T-helper 1 cell treated with Interleukin-12 subunit alpha and Interleukin-12 subunit beta and Interleukin-4 antibody, amounts not matched to agents 30 μg/mL and 1 μg/mL, for 36 hours (primary cell): ENCODE data around the gene LUM.

Experiments used
- H3K27ac Mint-ChIP-seq: one replicate; pipeline ENCODE4 v1.8.0; 2021; ENCODE audit warnings: mild to moderate bottlenecking, mixed read lengths
- H3K27me3 Mint-ChIP-seq: one replicate; pipeline ENCODE4 v1.8.0; 2021; ENCODE audit warnings: low read depth, mixed read lengths
- H3K36me3 Mint-ChIP-seq: one replicate; pipeline ENCODE4 v1.8.0; 2021; ENCODE audit warnings: low read depth, mixed read lengths
- H3K4me1 Mint-ChIP-seq: one replicate; pipeline ENCODE4 v1.8.0; 2021; ENCODE audit warnings: low read depth, mixed read lengths
- H3K4me3 Mint-ChIP-seq: one replicate; pipeline ENCODE4 v1.8.0; 2021; ENCODE audit warnings: mild to moderate bottlenecking, moderate library complexity, mixed read lengths
- H3K9me3 Mint-ChIP-seq: one replicate; pipeline ENCODE4 v1.8.0; 2021; ENCODE audit warnings: mixed read lengths

LUM gene

GRCh38 chr12:91111366-91112325 lies at the start of gene LUM:
Gene LUM (minus strand): TSS chr12:91111494. CDS start chr12:91108979, 2,515 bp downstream.
- no peak within 1 kb of the TSS for H3K27ac Mint-ChIP-seq
- H3K9me3 Mint-ChIP-seq = no peaks in the 10 kb centered on the region
- H3K36me3 Mint-ChIP-seq = no peaks in the 10 kb centered on the region
- H3K4me3 Mint-ChIP-seq = no peak within 1 kb of the TSS
- H3K4me1 Mint-ChIP-seq = no peaks in the 10 kb centered on the region
- H3K27me3 Mint-ChIP-seq = no peaks in the 10 kb centered on the region

DNA sequence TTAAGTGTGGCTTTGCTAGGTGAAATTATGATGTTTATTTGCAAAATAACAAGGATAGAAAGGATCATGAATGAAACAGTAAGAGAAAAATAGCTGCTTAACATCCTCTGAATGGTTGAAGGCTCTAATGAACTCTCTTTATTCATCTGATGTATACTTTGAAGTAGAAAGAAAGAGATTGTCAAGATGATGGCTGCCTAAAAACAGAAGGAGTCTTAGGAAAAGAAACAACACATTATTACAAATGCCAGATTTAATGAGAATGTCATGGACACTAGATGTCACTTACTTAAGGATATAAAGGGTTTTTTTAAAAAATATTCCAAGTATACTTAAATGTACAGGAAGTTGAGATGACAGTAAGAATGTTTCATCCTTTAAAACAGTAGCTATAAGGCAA lies 49.7 kb upstream of the LUM start:
- Mint-ChIP-seq H3K27ac (no peak overlapping the region), H3K4me3 (no peak overlapping the region), H3K9me3 (no peaks in the 10 kb centered on the region), H3K36me3 (no peaks in the 10 kb centered on the region), H3K27me3 (no peaks in the 10 kb centered on the region), H3K4me1 (no peaks in the 10 kb centered on the region)

- Mint-ChIP-seq H3K9me3 (no peaks in the 10 kb centered on the region), H3K4me1 (no peaks in the 10 kb centered on the region), H3K4me3 (no peak overlapping the region), H3K27me3 (no peaks in the 10 kb centered on the region), H3K36me3 (no peaks in the 10 kb centered on the region), H3K27ac (no peak overlapping the region)
These were observed 44.7 kb upstream of the LUM start for GRCh38 chr12:91155990-91156389.

- no peaks in the 10 kb centered on the region for H3K9me3 Mint-ChIP-seq
- no peaks in the 10 kb centered on the region for H3K36me3 Mint-ChIP-seq
- no peaks in the 10 kb centered on the region for H3K27me3 Mint-ChIP-seq
- H3K27ac Mint-ChIP-seq = no peak overlapping the region
- no peaks in the 10 kb centered on the region for H3K4me1 Mint-ChIP-seq
- H3K4me3 Mint-ChIP-seq = no peak overlapping the region
These were observed 42.8 kb upstream of the LUM start for GRCh38 chr12:91154131-91154530.

DNA sequence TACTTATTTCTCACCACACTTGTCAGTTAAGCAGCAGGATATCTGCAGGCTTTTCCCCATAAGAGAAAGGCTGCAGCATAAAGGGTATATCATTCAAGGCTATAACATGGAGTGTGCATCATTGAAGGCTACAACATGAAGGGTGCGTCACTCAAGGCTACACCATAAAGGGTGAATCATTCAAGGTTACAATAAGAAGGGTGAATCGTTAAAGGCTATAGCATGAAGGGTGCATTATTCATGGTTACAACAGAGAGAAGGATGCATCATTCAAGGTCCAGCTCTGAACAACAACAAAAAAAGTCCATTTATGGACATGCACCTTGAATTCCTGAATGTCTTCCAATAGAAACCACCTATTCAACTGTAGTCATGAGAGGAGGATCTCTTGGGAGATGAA lies 32.8 kb upstream of the LUM start:
- Mint-ChIP-seq H3K9me3 (no peaks in the 10 kb centered on the region), H3K4me3 (no peak overlapping the region), H3K36me3 (no peaks in the 10 kb centered on the region), H3K4me1 (no peaks in the 10 kb centered on the region), H3K27ac (no peak overlapping the region), H3K27me3 (no peaks in the 10 kb centered on the region)

DNA sequence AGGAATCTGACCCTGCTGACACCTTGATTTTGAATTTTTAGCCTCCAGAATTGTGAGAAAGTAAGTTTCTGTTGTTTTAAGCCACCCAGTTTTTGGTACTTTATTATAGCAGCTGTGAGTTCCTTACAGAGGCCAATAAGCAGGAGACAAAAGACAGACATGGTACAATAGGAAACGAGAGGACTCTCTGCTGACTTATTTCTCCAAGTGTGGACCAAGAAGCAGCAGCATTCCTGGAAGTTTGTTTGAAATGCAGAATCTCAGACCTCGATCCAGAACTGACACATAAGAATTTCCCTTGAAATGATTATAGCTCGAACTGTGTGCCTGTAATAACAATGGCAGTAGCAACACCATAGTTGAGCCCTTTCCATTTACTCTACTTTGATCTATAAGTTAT lies 31.9 kb upstream of the LUM start:
- Mint-ChIP-seq H3K9me3 (no peaks in the 10 kb centered on the region), H3K36me3 (no peaks in the 10 kb centered on the region), H3K27me3 (no peaks in the 10 kb centered on the region), H3K27ac (no peak overlapping the region), H3K4me3 (no peak overlapping the region), H3K4me1 (no peaks in the 10 kb centered on the region)

GRCh38 chr12:91142221-91142631 lies 30.9 kb upstream of the LUM start:
- Mint-ChIP-seq H3K27ac (no peak overlapping the region), H3K9me3 (no peaks in the 10 kb centered on the region), H3K27me3 (no peaks in the 10 kb centered on the region), H3K4me3 (no peak overlapping the region), H3K36me3 (no peaks in the 10 kb centered on the region), H3K4me1 (no peaks in the 10 kb centered on the region)

DNA sequence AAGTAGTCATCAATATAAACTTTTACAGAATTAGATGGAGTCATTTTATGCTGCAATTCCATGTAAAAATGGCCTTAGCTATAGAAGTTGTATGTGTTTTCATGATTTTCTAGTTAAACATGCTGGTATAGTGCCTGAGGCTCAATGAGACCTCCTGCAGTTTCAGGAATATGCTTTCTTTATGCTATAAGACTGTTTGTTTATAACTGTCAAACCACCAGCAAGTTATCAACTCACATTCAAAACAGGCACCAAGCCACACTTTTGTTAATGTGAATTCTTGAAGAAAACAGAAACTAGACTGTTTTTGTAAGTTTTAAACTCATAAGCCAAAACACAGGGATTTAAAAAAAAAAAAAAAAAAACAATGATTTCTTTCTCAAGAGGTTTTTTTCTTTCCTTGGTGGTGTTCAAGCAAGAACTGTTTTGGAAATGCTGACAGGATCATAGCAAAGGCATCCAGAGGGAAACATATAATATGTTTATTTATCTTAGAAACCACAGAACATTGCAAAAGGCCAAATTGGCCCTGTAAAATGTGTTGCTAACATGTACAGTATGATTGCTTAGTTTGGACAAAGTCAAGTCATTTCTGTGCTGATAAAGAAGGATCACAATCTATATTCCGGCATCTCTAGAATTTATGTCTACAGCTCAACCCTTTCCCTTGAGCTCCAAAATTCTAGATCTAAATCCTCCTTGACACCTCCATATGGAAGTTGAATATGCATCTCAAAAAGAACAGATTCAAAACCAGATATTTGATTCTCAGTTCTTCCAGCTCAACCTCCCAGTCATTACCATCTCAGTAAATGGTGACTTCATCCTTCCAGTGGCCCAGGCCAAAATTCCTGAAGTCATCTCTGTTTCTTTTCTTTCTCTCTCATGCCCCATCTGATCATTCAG lies 29.0 kb upstream of the LUM start:
- Mint-ChIP-seq H3K9me3 (no peaks in the 10 kb centered on the region), H3K27me3 (no peaks in the 10 kb centered on the region), H3K4me1 (no peaks in the 10 kb centered on the region), H3K27ac (no peak overlapping the region), H3K4me3 (no peak overlapping the region), H3K36me3 (no peaks in the 10 kb centered on the region)

DNA sequence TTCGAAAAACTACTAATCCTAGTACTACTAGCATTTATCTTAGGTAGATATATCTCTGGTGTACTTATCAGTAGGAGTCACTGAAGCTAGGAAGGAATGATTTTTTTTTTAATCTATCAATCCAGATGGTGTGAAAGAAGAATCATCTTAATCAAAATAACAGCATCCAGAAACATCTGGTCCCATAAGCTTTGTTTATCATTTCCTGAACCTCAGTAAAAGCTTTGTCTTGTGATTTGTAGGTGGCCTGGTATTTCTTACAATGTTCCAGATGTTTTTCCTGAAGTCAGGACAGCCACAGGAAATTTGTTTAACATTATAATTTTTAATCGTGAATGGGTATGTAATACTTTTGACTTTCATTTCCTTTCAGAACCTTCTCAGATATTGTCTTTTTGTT lies 28.0 kb upstream of the LUM start:
- H3K27ac Mint-ChIP-seq = no peak overlapping the region
- no peaks in the 10 kb centered on the region for H3K27me3 Mint-ChIP-seq
- no peaks in the 10 kb centered on the region for H3K9me3 Mint-ChIP-seq
- H3K4me1 Mint-ChIP-seq = no peaks in the 10 kb centered on the region
- H3K4me3 Mint-ChIP-seq = no peak overlapping the region
- H3K36me3 Mint-ChIP-seq = no peaks in the 10 kb centered on the region

DNA sequence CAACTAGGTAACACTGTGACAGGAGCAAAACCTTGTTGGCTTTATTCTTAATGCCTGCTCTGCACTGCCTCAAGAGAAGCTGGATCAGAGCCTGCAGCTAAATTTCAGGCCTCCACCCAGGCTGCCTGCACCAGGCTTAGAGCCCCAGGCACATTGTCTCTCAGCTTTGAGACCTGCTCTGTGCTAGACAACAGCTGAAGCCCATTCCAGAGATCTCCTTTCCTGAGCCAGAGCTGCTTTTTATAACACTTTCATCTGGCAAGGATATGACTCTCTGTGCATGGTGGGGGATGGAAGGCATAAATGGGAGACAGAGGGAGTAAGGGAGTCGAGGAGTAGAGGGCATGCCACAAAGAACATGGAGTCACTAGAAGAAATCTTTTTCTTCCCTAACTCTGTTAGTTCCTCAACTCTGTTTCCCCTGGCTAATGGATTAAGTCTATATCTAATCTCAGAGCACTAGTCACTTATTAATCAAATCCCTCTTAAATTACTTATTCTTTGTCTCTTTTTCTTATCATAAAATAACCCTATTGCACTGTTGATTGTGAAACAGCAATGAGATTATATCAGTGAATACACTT lies 27.1 kb upstream of the LUM start:
- H3K4me1 Mint-ChIP-seq = no peaks in the 10 kb centered on the region
- H3K27me3 Mint-ChIP-seq = no peaks in the 10 kb centered on the region
- H3K9me3 Mint-ChIP-seq = no peaks in the 10 kb centered on the region
- H3K4me3 Mint-ChIP-seq = no peak overlapping the region
- no peaks in the 10 kb centered on the region for H3K36me3 Mint-ChIP-seq
- no peak overlapping the region for H3K27ac Mint-ChIP-seq

- no peaks in the 10 kb centered on the region for H3K36me3 Mint-ChIP-seq
- no peaks in the 10 kb centered on the region for H3K27me3 Mint-ChIP-seq
- H3K4me1 Mint-ChIP-seq = no peaks in the 10 kb centered on the region
- H3K27ac Mint-ChIP-seq = no peak overlapping the region
- H3K9me3 Mint-ChIP-seq = no peaks in the 10 kb centered on the region
- H3K4me3 Mint-ChIP-seq = no peak overlapping the region
These were observed 22.6 kb upstream of the LUM start for GRCh38 chr12:91133871-91134270.

GRCh38 chr12:91129662-91130362 lies 18.5 kb upstream of the LUM start:
- no peak overlapping the region for H3K4me3 Mint-ChIP-seq
- H3K36me3 Mint-ChIP-seq = no peaks in the 10 kb centered on the region
- H3K4me1 Mint-ChIP-seq = no peaks in the 10 kb centered on the region
- H3K27me3 Mint-ChIP-seq = no peaks in the 10 kb centered on the region
- no peak overlapping the region for H3K27ac Mint-ChIP-seq
- no peaks in the 10 kb centered on the region for H3K9me3 Mint-ChIP-seq

DNA sequence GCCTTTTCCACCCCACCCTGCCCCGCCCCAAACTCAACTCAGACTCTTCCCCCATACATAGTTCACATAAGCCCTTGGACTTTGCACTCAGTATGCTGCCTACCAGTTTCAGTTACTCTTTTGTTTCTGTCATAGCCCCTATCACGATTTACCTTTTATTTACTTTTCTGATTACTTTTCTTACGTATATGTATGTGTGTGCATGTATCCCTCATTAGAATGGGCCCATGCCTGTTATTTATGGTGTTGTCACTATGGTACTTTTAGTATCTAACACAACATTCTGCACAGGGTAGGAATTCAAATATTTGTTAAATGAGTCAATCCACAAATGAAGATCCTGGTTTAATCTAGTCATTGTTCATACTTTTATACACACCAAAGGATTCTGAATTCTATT lies 16.5 kb upstream of the LUM start:
- Mint-ChIP-seq H3K36me3 (no peaks in the 10 kb centered on the region), H3K9me3 (no peaks in the 10 kb centered on the region), H3K27me3 (no peaks in the 10 kb centered on the region), H3K27ac (no peak overlapping the region), H3K4me1 (no peaks in the 10 kb centered on the region), H3K4me3 (no peak overlapping the region)

DNA sequence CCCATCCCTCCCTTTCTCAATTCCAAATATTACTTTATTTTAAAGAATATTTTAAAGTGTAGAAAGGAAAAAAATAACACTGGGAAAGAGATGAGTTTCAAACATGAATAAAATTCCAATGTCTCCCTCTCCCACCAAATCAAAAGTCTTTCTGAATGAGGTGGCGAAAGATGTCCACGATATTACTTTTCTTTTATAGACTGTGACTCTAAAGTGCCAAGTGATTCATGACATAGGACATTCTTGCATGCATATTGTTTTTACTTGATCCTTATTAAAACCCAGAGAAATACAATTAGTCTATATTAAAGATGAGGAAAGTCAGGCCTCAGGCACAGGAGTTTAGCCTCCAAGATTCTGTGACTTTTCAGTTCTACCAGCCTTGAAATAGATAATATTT lies 16.0 kb upstream of the LUM start:
- no peak overlapping the region for H3K27ac Mint-ChIP-seq
- no peak overlapping the region for H3K4me3 Mint-ChIP-seq
- no peaks in the 10 kb centered on the region for H3K9me3 Mint-ChIP-seq
- no peaks in the 10 kb centered on the region for H3K4me1 Mint-ChIP-seq
- H3K27me3 Mint-ChIP-seq = no peaks in the 10 kb centered on the region
- no peaks in the 10 kb centered on the region for H3K36me3 Mint-ChIP-seq
